Effector memory CD4-positive, alpha-beta T cell (primary cell): Measurements from ENCODE around the gene UBE2I.
"Not testable (repeated sequence)": the region's sequence is repeated elsewhere in the genome, so short reads cannot be mapped to it uniquely, and the experiment has no call there.

ENCODE experiments used
- DNase-seq, 3 donors: peaks; one replicate each; pipeline ENCODE4 v3.0.0-alpha.2; 2020
- H3K27ac ChIP-seq: 2 replicates; pipeline ENCODE4 v1.7.0; 2013; ENCODE audit warnings: mild to moderate bottlenecking, low read length, moderate library complexity; ENCODE audit not compliant: insufficient read depth, poor library complexity, severe bottlenecking
- H3K27me3 ChIP-seq: replicated peaks from 2 replicates; pipeline ENCODE4 v1.7.0; 2013; ENCODE audit warnings: mild to moderate bottlenecking, low read length; ENCODE audit not compliant: insufficient read depth, control insufficient read depth, poor library complexity, severe bottlenecking
- H3K36me3 ChIP-seq: 2 replicates; pipeline ENCODE4 v1.7.0; 2013; ENCODE audit warnings: mild to moderate bottlenecking, low read length, moderate library complexity; ENCODE audit not compliant: control insufficient read depth, insufficient read depth
- H3K4me1 ChIP-seq: 2 replicates; pipeline ENCODE4 v1.7.0; 2013; ENCODE audit warnings: low read length, mild to moderate bottlenecking; ENCODE audit not compliant: control insufficient read depth, insufficient read depth, poor library complexity, severe bottlenecking
- H3K4me3 ChIP-seq: 2 replicates; pipeline ENCODE4 v1.7.0; 2013; ENCODE audit warnings: low read length, low read depth, mild to moderate bottlenecking; ENCODE audit not compliant: insufficient read depth, poor library complexity, severe bottlenecking
- H3K9me3 ChIP-seq: 2 replicates; pipeline ENCODE4 v1.7.0; 2013; ENCODE audit warnings: mild to moderate bottlenecking, low read length, moderate library complexity; ENCODE audit not compliant: control insufficient read depth

The UBE2I gene

GRCh38 chr16:1265826-1266225 lies 43.6 kb upstream of the UBE2I start:
- Histone ChIP-seq H3K4me3 (no peak overlapping the region), H3K9me3 (no peaks in the 10 kb centered on the region), H3K27me3 (peaks cover 6% of the 10 kb centered on the region), H3K36me3 (no peaks in the 10 kb centered on the region), H3K4me1 (no peaks in the 10 kb centered on the region), H3K27ac (no peak overlapping the region)
- no peak for DNase-seq

- not testable (repeated sequence) for H3K27ac ChIP-seq, DNase-seq, H3K9me3 ChIP-seq, H3K4me3 ChIP-seq, H3K27me3 ChIP-seq, H3K36me3 ChIP-seq, H3K4me1 ChIP-seq
These were observed 40.0 kb upstream of the UBE2I start for GRCh38 chr16:1269418-1269817.

DNA sequence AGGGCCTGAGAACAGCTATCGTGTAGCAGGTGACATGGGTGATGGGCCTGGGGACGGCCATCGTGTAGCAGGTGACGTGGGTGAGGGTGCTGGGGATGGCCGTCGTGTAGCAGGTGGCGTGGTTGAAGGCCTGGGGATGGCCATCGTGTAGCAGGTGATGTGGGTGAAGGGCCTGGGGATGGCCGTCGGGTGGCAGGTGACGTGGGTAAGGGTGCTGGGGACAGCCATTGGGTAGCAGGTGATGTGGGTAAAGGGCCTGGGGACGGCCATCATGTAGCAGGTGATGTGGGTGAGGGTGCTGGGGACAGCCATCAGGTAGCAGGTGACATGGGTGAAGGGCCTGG lies 38.1 kb upstream of the UBE2I start:
- Histone ChIP-seq H3K4me3 (no peak overlapping the region), H3K27ac (no peak overlapping the region), H3K27me3 (peaks cover 4% of the 10 kb centered on the region), H3K36me3 (no peaks in the 10 kb centered on the region), H3K4me1 (no peaks in the 10 kb centered on the region), H3K9me3 (no peaks in the 10 kb centered on the region)
- DNase-seq: no peak

DNA sequence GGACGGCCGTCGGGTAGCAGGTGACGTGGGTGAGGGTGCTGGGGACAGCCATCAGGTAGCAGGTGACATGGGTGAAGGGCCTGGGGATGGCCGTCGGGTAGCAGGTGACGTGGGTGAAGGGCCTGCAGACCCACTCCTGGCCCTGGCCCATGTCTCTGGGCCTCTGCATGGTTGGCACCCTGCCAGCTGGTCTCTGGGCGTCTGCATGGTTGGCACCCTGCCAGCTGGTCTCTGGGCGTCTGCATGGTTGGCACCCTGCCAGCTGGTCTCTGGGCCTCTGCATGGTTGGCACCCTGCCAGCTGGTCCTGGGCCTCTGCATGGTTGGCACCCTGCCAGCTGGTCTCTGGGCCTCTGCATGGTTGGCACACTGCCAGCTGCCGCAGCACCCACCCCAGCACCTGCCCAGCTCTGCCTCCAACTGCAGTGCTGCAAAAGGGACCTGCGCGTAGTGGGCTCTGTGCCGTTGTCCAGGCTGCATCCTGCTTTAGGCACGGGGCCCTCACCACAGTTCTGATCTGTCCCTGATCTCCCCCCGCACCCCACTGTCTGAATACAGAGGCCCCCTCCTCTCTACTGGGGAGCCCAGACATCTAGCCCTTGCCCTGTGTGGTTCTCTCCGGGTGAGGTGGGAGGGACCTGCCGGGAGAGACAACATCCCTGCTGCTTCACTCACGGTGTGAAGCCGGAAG lies 37.6 kb upstream of the UBE2I start:
- H3K36me3 ChIP-seq, DNase-seq, H3K27ac ChIP-seq, H3K4me1 ChIP-seq, H3K4me3 ChIP-seq, H3K27me3 ChIP-seq, H3K9me3 ChIP-seq: not testable (repeated sequence)

GRCh38 chr16:1272453-1273198 lies 36.8 kb upstream of the UBE2I start:
- H3K27me3 ChIP-seq: peaks cover 11% of the 10 kb centered on the region
- no peaks in the 10 kb centered on the region for H3K4me1 ChIP-seq
- H3K4me3 ChIP-seq: no peak overlapping the region
- DNase-seq: no peak
- H3K27ac ChIP-seq: no peak overlapping the region
- no peaks in the 10 kb centered on the region for H3K9me3 ChIP-seq
- H3K36me3 ChIP-seq: no peaks in the 10 kb centered on the region

- Histone ChIP-seq H3K27me3 (peaks cover 15% of the 10 kb centered on the region), H3K4me3 (no peak overlapping the region), H3K27ac (no peak overlapping the region), H3K4me1 (no peaks in the 10 kb centered on the region), H3K9me3 (no peaks in the 10 kb centered on the region), H3K36me3 (no peaks in the 10 kb centered on the region)
- DNase-seq: no peak
These were observed 35.6 kb upstream of the UBE2I start for GRCh38 chr16:1273816-1274215.

DNA sequence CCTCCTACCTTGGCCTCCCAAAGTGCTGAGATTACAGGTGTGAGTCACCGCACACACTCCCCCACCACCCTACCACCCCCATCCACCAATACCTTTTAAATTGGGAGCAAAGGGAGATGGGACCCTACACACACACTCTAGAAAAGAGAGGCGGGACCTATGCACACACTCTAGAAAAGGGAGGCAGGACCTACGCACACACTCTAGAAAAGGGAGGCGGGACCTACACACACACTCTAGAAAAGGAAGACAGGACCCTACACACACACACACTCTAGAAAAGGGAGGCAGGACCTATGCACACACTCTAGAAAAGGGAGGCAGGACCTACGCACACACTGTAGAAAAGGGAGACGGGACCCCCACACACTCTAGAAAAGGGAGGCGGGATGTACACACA lies 34.7 kb upstream of the UBE2I start:
- H3K27me3 ChIP-seq: peaks cover 15% of the 10 kb centered on the region
- no peaks in the 10 kb centered on the region for H3K4me1 ChIP-seq
- H3K36me3 ChIP-seq: no peaks in the 10 kb centered on the region
- no peak for DNase-seq
- H3K27ac ChIP-seq: no peak overlapping the region
- no peaks in the 10 kb centered on the region for H3K9me3 ChIP-seq
- no peak overlapping the region for H3K4me3 ChIP-seq

- no peaks in the 10 kb centered on the region for H3K36me3 ChIP-seq
- H3K4me3 ChIP-seq: no peak overlapping the region
- no peaks in the 10 kb centered on the region for H3K9me3 ChIP-seq
- H3K4me1 ChIP-seq: no peaks in the 10 kb centered on the region
- peaks cover 15% of the 10 kb centered on the region for H3K27me3 ChIP-seq
- DNase-seq: no peak
- no peak overlapping the region for H3K27ac ChIP-seq
These were observed 33.5 kb upstream of the UBE2I start for GRCh38 chr16:1275791-1276579.

DNA sequence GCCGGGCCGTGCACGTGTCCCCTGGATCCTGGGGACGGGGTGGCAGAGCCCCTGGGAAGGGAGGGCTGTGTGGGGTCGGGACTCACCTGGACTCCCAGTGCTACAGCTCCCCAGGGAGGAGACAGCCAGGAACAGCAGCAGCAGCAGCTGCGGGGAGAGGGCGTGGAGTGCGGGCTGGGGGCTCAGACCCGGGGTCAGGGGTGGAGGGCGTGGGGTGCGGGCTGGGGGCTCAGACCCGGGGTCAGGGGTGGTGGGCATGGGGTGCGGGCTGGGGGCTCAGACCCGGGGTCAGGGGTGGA lies 32.9 kb upstream of the UBE2I start:
- Histone ChIP-seq H3K9me3 (no peaks in the 10 kb centered on the region), H3K27ac (no peak overlapping the region), H3K36me3 (no peaks in the 10 kb centered on the region), H3K27me3 (peaks cover 12% of the 10 kb centered on the region), H3K4me1 (no peaks in the 10 kb centered on the region), H3K4me3 (no peak overlapping the region)
- no peak for DNase-seq

DNA sequence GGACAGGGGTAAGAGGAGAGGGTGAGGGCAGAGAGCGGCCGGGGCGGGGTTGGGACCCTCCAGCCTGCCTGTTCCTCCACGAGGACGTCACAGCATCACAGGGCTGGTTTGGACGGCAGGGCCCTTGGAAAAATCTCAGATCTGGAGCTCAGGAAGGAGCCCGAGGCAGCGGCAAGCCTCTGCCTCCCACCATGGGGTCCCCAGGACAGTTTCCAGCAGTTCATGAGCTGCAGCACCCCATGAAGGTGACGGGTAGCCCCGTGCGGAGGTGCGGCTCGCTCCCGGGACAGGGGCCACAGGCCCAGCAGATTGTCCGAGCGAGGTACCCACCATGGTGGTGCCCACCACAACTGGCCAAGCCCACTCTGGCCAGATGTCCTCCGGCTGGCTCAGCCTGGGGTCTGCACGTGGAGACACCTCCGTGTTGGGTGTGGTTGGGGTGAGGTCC lies 32.3 kb upstream of the UBE2I start:
- Histone ChIP-seq H3K36me3 (no peaks in the 10 kb centered on the region), H3K4me3 (no peak overlapping the region), H3K27ac (no peak overlapping the region), H3K9me3 (no peaks in the 10 kb centered on the region), H3K4me1 (no peaks in the 10 kb centered on the region), H3K27me3 (peaks cover 11% of the 10 kb centered on the region)
- DNase-seq: no peak
